SH-SY5Y (cell line): ENCODE data around the gene PRLH.

ENCODE experiments used
- GATA2 ChIP-seq: IDR thresholded peaks from 2 replicates; pipeline ENCODE4 v1.6.1; 2011; ENCODE audit warnings: mild to moderate bottlenecking, low read depth, low read length
- GATA3 ChIP-seq: IDR thresholded peaks from 2 replicates; pipeline ENCODE4 v1.6.1; 2011; ENCODE audit warnings: low read depth, mild to moderate bottlenecking, low read length, moderate library complexity

DNA sequence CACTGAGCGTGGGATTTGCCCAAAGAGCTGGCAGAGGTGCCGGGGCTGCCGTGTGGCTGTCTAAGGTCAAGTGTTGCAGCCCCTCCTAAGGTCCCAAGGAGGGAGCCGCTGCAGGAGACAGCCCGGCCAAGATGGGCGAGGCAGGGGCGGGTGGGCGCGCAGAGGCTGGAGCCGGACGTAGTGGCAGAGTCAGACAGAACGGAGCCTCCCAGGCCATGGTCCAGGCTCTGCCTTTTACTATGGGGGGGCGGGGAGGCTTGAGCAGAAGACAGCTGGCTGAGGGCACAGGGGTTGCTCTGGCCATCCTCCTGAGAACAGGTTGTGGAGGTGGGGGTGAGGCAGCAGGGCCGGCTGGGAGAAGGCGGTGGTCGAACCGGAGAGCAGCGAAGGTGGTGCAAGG lies 27.5 kb upstream of the PRLH start:
- TF ChIP-seq GATA3 (no peak), GATA2 (no peak)
